T-helper 17 cell (primary cell): ENCODE measurements around the gene FGF14. TPM values are rescaled to one million over a fixed set of nuclear protein-coding genes. Genes with fewer than 3 reads are reported as not detected.

ENCODE experiments used
- ATAC-seq: fragments of 150-1000 bp; cut with Tn5 transposase; 2 replicates; pipeline ENCODE4 v1.10.0; 2021; ENCODE audit warnings: mild to moderate bottlenecking, moderate library complexity
- DNase-seq, 3 donors: peaks; one replicate each; pipeline versions ENCODE4 v3.0.0 to v3.0.0-alpha.2; 2020 to 2021
- H3K9me3 ChIP-seq: one replicate; pipeline ENCODE4 v1.7.0; 2013; ENCODE audit warnings: low read length, mild to moderate bottlenecking; ENCODE audit not compliant: control insufficient read depth, poor library complexity, severe bottlenecking
- H3K27ac Mint-ChIP-seq: one replicate; pipeline ENCODE4 v1.8.0; 2022; ENCODE audit warnings: mild to moderate bottlenecking, moderate library complexity, mixed read lengths
- H3K27me3 Mint-ChIP-seq: one replicate; pipeline ENCODE4 v1.8.0; 2022; ENCODE audit warnings: mixed read lengths
- H3K36me3 Mint-ChIP-seq: one replicate; pipeline ENCODE4 v1.8.0; 2022; ENCODE audit warnings: low read depth, mixed read lengths
- H3K4me1 Mint-ChIP-seq: one replicate; pipeline ENCODE4 v1.8.0; 2022; ENCODE audit warnings: mild to moderate bottlenecking, mixed read lengths
- H3K4me3 Mint-ChIP-seq: one replicate; pipeline ENCODE4 v1.8.0; 2022; ENCODE audit warnings: mild to moderate bottlenecking, moderate library complexity, mixed read lengths
- total RNA-seq, 4 donors: library from RNA in 2 of 4; stranded (reverse) in 2 of 4; gene quantifications; one replicate each; pipeline ENCODE4 v1.2.3 and lab custom pipeline; 2022 to 2026

Gene FGF14
- total RNA-seq (not detected), total RNA-seq (lab: John Stamatoyannopoulos, UW) (0.15 to 3.6 reads per million in 2 donors)

DNA sequence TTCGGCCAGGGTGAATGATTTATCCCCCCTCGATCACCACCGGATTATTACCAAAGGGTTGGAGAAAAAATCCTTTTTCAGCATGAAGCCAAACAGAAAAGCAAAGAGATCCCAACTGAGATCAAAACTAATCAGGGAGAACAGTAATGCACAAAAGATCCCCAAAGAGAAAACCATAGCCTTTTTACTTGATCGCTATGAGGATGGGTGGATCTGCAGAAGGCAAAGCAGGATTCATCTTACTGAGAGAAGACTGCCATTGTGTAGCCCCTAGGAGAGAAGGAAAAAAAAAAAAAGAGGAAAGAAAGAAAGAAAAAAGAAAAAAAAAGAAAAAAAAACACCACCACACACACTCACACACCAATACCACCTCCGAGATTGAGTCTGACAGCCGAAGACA lies at the start of gene FGF14:
TSS of gene FGF14 (minus strand) at position 283 of the 400 bp plus-strand sequence.
- no peaks in the 10 kb centered on the region for H3K9me3 ChIP-seq
- Mint-ChIP-seq H3K4me3 (peak within 1 kb of the TSS; percentile 82), H3K27me3 (peaks cover 70% of the 10 kb centered on the region), H3K4me1 (peaks cover 24% of the 10 kb centered on the region), H3K36me3 (peaks cover 5% of the 10 kb centered on the region), H3K27ac (no peak within 1 kb of the TSS)
- no peak for ATAC-seq
- no peak for DNase-seq

DNA sequence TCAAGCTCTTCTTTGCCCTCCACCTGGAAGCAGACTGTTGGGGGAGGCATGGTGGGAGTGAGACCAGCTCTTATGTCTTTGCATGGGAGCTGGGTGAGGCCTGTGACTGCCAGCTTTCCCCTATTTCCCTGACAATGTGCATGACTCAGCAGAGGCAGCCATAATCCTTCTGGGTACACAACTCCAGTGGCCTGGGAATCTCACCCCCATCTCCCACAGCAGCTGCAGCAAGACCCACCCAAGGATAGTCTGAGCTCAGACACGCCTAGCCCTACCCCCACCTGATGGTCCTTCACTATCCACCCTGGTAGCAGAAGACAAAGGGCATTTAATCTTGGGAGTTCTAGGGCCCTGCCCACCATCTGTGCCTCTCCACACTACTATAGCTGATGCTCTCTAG lies 41.4 kb upstream of the FGF14 start:
- Mint-ChIP-seq H3K36me3 (no peaks in the 10 kb centered on the region), H3K27me3 (peaks cover 25% of the 10 kb centered on the region), H3K27ac (no peak overlapping the region), H3K4me1 (no peaks in the 10 kb centered on the region), H3K4me3 (no peak overlapping the region)
- no peaks in the 10 kb centered on the region for H3K9me3 ChIP-seq
- DNase-seq (no peak), ATAC-seq (no peak)

GRCh38 chr13:102441085-102441484 lies 39.2 kb upstream of the FGF14 start:
- H3K9me3 ChIP-seq = no peaks in the 10 kb centered on the region
- Mint-ChIP-seq H3K36me3 (no peaks in the 10 kb centered on the region), H3K4me1 (no peaks in the 10 kb centered on the region), H3K27me3 (peaks cover 33% of the 10 kb centered on the region), H3K27ac (no peak overlapping the region), H3K4me3 (no peak overlapping the region)
- no peak for DNase-seq
- no peak for ATAC-seq

GRCh38 chr13:102440259-102440936 lies 38.5 kb upstream of the FGF14 start:
- DNase-seq (no peak), ATAC-seq (no peak)
- H3K4me3 Mint-ChIP-seq = no peak overlapping the region
- H3K27me3 Mint-ChIP-seq = peaks cover 38% of the 10 kb centered on the region
- no peak overlapping the region for H3K27ac Mint-ChIP-seq
- no peaks in the 10 kb centered on the region for H3K4me1 Mint-ChIP-seq
- H3K9me3 ChIP-seq = no peaks in the 10 kb centered on the region
- no peaks in the 10 kb centered on the region for H3K36me3 Mint-ChIP-seq

DNA sequence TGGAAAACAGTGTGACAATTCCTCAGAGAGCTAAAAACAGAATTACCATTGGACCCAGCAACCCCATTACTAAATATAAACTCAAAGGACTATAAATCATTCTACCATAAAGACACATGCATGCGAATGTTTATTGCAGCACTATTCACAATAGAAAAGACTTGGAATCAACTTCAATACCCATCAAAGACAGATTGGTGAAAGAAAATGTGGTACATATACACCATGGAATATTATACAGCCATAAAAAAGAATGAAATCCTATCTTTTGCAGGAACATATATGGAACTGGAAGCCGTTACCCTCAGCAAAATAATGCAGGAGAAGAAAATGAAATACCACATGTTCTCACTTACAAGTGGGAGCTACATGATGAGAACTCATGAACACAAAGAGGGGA lies 20.8 kb upstream of the FGF14 start:
- no peak for DNase-seq
- Mint-ChIP-seq H3K36me3 (no peaks in the 10 kb centered on the region), H3K4me1 (no peaks in the 10 kb centered on the region), H3K4me3 (no peak overlapping the region), H3K27me3 (no peaks in the 10 kb centered on the region), H3K27ac (no peak overlapping the region)
- ATAC-seq = no peak
- no peaks in the 10 kb centered on the region for H3K9me3 ChIP-seq

DNA sequence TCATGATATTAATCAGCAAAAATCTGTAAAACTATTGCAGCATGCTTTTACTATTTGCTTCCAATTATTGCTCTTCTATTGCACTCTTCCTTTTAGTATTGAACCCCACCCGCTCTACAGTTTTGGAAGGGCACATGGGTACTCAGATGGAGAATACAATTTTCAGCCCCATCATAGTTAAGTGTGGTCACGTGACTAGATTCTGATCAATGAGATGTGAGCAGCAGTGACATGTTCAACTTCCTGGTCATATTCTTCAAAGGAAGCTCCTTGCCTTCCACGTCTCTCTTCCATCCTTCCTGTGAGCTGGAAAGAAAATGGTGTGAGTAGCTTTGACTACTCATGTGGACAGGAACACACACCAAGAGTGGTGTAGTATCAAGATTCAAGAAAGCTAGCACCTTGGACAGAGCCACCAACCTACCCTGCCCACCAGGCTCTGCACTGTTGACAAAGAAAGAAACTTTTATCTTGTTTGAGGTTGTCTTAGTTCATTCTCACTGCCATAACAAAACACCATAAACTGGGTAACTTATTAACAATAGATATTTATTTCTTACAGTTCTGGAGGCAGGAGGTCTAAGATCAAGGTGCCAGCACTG lies 3.8 kb upstream of the FGF14 start:
- peaks cover 78% of the 10 kb centered on the region for H3K27me3 Mint-ChIP-seq
- DNase-seq (no peak), ATAC-seq (no peak)

GRCh38 chr13:102402290-102402689 lies 442 bp upstream of the FGF14 start:
- DNase-seq = no peak
- peaks cover 70% of the 10 kb centered on the region for H3K27me3 Mint-ChIP-seq
- peaks cover 24% of the 10 kb centered on the region for H3K4me1 Mint-ChIP-seq
- H3K9me3 ChIP-seq = no peaks in the 10 kb centered on the region
- ATAC-seq = peak; percentile 62
- H3K36me3 Mint-ChIP-seq = peaks cover 5% of the 10 kb centered on the region
- peak overlapping the region; percentile 74 for H3K4me3 Mint-ChIP-seq
- H3K27ac Mint-ChIP-seq = no peak overlapping the region

More for the DNA sequence above, 3.8 kb upstream of the FGF14 start:
- no peak overlapping the region for H3K27ac Mint-ChIP-seq
- no peaks in the 10 kb centered on the region for H3K9me3 ChIP-seq
- H3K4me3 Mint-ChIP-seq = no peak overlapping the region
- H3K36me3 Mint-ChIP-seq = peaks cover 2% of the 10 kb centered on the region
- peaks cover 16% of the 10 kb centered on the region for H3K4me1 Mint-ChIP-seq

DNA sequence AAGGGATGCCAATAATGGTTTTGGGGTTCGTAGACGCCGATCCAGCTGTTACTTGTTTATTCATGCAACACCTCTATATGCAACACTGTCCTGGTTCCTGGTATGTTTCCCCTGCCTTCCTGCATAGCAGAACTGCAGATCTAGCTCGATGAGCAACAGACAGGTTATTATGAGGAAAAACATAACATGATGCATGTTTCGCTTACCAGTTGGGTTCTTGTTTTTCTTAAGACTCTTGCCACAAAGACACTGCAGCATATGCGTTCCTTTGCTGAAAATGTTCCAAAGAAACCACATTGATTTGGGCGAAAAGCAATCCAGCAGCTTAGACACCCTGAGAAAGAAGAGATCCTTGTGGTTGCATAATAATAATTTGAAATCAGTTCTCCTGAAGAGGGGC lies 583 bp downstream of the FGF14 start:
- peak; percentile 9 for ATAC-seq
- Mint-ChIP-seq H3K4me3 (peak overlapping the region; percentile 82), H3K36me3 (peaks cover 5% of the 10 kb centered on the region), H3K27me3 (peaks cover 68% of the 10 kb centered on the region), H3K27ac (no peak overlapping the region), H3K4me1 (peaks cover 24% of the 10 kb centered on the region)
- DNase-seq = no peak
- H3K9me3 ChIP-seq = no peaks in the 10 kb centered on the region

DNA sequence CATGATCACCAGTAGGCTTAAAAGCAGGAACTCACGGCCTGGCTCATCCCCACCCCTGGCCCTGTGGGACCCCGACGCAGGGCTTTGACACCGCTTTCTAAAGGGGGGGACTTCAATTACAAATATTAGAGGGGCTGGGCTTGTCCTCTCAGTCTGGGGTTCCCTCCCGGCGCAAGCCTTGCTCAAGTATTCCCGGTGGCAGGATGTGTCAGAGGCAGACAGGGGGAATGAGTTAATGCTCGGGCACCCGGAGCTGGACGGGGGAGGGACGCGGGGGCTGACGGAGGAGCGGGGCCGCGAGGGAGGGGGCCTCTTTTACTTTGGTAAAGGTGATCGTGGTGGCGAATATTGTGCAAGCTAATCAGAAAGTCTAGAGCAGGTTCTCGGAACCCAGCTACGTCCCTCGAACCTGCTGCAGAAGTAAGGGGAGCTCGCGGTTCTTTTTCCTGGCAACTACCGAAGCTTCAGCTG lies 1.1 kb downstream of the FGF14 start:
- peaks cover 24% of the 10 kb centered on the region for H3K4me1 Mint-ChIP-seq
- peak overlapping the region; percentile 82 for H3K4me3 Mint-ChIP-seq
- ATAC-seq (peak; percentile 19), DNase-seq (no peak)
- no peak overlapping the region for H3K27ac Mint-ChIP-seq
- H3K36me3 Mint-ChIP-seq = peaks cover 5% of the 10 kb centered on the region
- H3K27me3 Mint-ChIP-seq = peaks cover 66% of the 10 kb centered on the region
- H3K9me3 ChIP-seq = no peaks in the 10 kb centered on the region

DNA sequence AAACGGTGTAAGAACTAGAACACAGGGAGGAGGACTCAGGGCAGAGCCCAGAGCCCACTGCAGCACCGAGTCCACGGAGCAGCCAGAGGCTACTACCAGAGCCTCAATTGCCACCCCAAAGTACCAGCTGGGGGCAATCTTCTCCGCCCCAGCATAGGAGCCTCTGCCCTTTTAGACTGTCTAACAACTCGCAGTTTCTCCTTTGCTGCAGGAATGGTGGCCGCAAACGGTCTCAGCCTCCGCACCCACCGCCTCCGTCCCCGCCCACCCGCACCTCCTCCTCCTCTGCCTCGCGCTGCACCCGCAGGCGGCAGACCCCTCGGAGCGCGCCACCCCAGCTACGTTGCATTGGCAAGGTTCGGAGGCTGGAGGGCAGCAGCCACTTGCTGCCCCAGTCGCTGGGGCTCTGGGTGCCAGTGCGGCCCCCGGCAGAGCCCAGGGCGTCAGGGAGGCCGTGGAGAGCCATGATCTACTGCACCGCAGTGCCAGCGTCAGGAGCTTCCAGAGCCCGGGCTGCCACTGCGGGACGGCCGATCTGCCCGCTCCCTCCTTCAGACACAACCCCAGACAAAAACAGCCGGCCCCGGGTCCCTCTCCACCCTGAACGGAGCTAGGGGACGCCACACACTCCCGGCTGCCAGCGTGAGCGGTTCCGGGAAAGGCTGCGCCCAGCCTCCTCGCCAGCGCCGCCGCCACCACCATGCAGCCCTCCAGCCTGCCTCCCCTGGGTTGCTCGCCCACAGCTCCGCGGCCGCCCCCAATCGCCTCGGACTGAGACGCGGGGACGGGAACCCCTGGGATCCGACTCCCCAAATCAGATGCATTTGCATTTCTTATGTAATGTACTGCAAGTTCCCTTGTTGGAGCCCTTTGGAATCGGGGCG lies 1.8 kb downstream of the FGF14 start:
- H3K9me3 ChIP-seq = no peaks in the 10 kb centered on the region
- Mint-ChIP-seq H3K4me1 (peaks cover 24% of the 10 kb centered on the region), H3K27me3 (peaks cover 60% of the 10 kb centered on the region), H3K27ac (no peak overlapping the region), H3K4me3 (peak overlapping the region; percentile 82), H3K36me3 (peaks cover 5% of the 10 kb centered on the region)
- ATAC-seq (peak; percentile 58), DNase-seq (peak in 1 of 3 donors; percentile 14)

DNA sequence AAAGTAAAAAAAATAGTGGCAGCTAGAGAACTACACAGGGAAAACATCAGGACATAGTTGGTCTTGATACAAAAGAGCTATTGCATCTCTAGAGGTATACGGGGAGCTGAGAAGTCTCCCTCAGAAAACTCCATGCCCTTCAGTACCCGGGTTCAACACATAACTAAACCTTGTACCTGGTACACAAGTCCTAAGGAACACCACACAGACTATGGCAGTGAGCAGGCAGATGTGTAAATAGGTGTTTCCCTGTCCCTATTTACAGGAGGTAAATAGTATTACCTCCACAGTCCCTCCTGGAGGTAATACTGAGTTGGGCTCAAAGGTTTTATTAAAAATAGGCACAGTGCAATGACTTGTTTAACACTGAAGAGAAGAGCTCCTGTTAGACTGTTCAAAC lies 5.9 kb downstream of the FGF14 start:
- no peak for DNase-seq
- no peak overlapping the region for H3K27ac Mint-ChIP-seq
- ATAC-seq = no peak
- H3K4me3 Mint-ChIP-seq = no peak overlapping the region
- peaks cover 31% of the 10 kb centered on the region for H3K27me3 Mint-ChIP-seq
- H3K36me3 Mint-ChIP-seq = peaks cover 3% of the 10 kb centered on the region
- peaks cover 16% of the 10 kb centered on the region for H3K4me1 Mint-ChIP-seq
- no peaks in the 10 kb centered on the region for H3K9me3 ChIP-seq

- peaks cover 25% of the 10 kb centered on the region for H3K27me3 Mint-ChIP-seq
- no peaks in the 10 kb centered on the region for H3K9me3 ChIP-seq
- peaks cover 9% of the 10 kb centered on the region for H3K4me1 Mint-ChIP-seq
- ATAC-seq = no peak
- peak overlapping the region; percentile 92 for H3K4me3 Mint-ChIP-seq
- DNase-seq = no peak
- peaks cover 3% of the 10 kb centered on the region for H3K36me3 Mint-ChIP-seq
- H3K27ac Mint-ChIP-seq = peak overlapping the region; percentile 88
Measured at GRCh38 chr13:102395174-102395573, 6.7 kb downstream of the FGF14 start.
